Measurements from ENCODE around the gene ALS2CL. TPM values are rescaled to one million over a fixed set of nuclear protein-coding genes. Genes with fewer than 3 reads are reported as not detected.

ALS2CL gene
- total RNA-seq, 3 donors from 2014 or later (not counting 1 experiment from before 2014, with no cell fraction given), result 0.07 to 1.3 (median 0.70) TPM

- DNase-seq, result no peak
- peaks cover 0 to 15% of the 10 kb centered on the region in 2 donors for H3K27me3 Mint-ChIP-seq (ENCODE audit: low read depth in 2 of 2)
- no peak for ATAC-seq
- H3K4me3 ChIP-seq (ENCODE audit: low read length), result no peak overlapping the region
- no peak overlapping the region for H3K27ac ChIP-seq (ENCODE audit: low read length)
- H3K36me3 ChIP-seq (ENCODE audit: control insufficient read depth, insufficient read depth, low read length), result no peaks in the 10 kb centered on the region
- H3K36me3 Mint-ChIP-seq, result no peaks in the 10 kb centered on the region
- no peaks in the 10 kb centered on the region for H3K9me3 Mint-ChIP-seq
- peaks cover 2% of the 10 kb centered on the region for H3K27me3 ChIP-seq (ENCODE audit: control insufficient read depth, insufficient read depth, low read length)
- whole genome bisulfite sequencing (ENCODE audit: insufficient coverage), result 83% methylated on average over 22 of the region's 22 CpGs
- no peaks in the 10 kb centered on the region for H3K9me3 ChIP-seq (ENCODE audit: control insufficient read depth, insufficient read depth, low read length)
- no peaks in the 10 kb centered on the region for H3K4me1 ChIP-seq (ENCODE audit: control insufficient read depth, insufficient read depth, low read length)
- no peak overlapping the region for H3K27ac Mint-ChIP-seq
- intact Hi-C loops (cut with micrococcal nuclease), result no loop called here
- no peak for TF ChIP-seq CTCF (IDR thresholded peaks at IDR 0.05)
- H3K4me3 Mint-ChIP-seq, result no peak overlapping the region
- peaks cover 0 to 4% of the 10 kb centered on the region in 2 donors for H3K4me1 Mint-ChIP-seq
These were observed 20.5 kb upstream of the ALS2CL start for GRCh38 chr3:46713898-46714552.

- Mint-ChIP-seq H3K4me1 (peaks cover 0 to 4% of the 10 kb centered on the region in 2 donors), H3K27me3 (ENCODE audit: low read depth in 2 of 2) (peaks cover 0 to 11% of the 10 kb centered on the region in 2 donors), H3K27ac (no peak overlapping the region), H3K4me3 (no peak overlapping the region), H3K9me3 (no peaks in the 10 kb centered on the region), H3K36me3 (no peaks in the 10 kb centered on the region)
- Histone ChIP-seq H3K4me3 (ENCODE audit: low read length) (no peak overlapping the region), H3K36me3 (ENCODE audit: control insufficient read depth, insufficient read depth, low read length) (no peaks in the 10 kb centered on the region), H3K27me3 (ENCODE audit: control insufficient read depth, insufficient read depth, low read length) (no peaks in the 10 kb centered on the region), H3K9me3 (ENCODE audit: control insufficient read depth, insufficient read depth, low read length) (no peaks in the 10 kb centered on the region), H3K27ac (ENCODE audit: low read length) (no peak overlapping the region), H3K4me1 (ENCODE audit: control insufficient read depth, insufficient read depth, low read length) (no peaks in the 10 kb centered on the region)
- intact Hi-C loops (cut with micrococcal nuclease), result no loop called here
- no peak for ATAC-seq
- WGBS (ENCODE audit: insufficient coverage), result 87% methylated on average over 14 of the region's 14 CpGs
- no peak for DNase-seq
- TF ChIP-seq CTCF (IDR thresholded peaks at IDR 0.05), result no peak
These were observed 19.8 kb upstream of the ALS2CL start for GRCh38 chr3:46713050-46713897.

GRCh38 chr3:46712191-46713049 lies 18.9 kb upstream of the ALS2CL start:
- Histone ChIP-seq H3K36me3 (ENCODE audit: control insufficient read depth, insufficient read depth, low read length) (no peaks in the 10 kb centered on the region), H3K4me3 (ENCODE audit: low read length) (no peak overlapping the region), H3K9me3 (ENCODE audit: control insufficient read depth, insufficient read depth, low read length) (no peaks in the 10 kb centered on the region), H3K4me1 (ENCODE audit: control insufficient read depth, insufficient read depth, low read length) (no peaks in the 10 kb centered on the region), H3K27ac (ENCODE audit: low read length) (no peak overlapping the region), H3K27me3 (ENCODE audit: control insufficient read depth, insufficient read depth, low read length) (no peaks in the 10 kb centered on the region)
- intact Hi-C loops (cut with micrococcal nuclease), result no loop called here
- H3K27me3 Mint-ChIP-seq (ENCODE audit: low read depth in 2 of 2), result peaks cover 0 to 6% of the 10 kb centered on the region in 2 donors
- no peaks in the 10 kb centered on the region for H3K9me3 Mint-ChIP-seq
- TF ChIP-seq CTCF (IDR thresholded peaks at IDR 0.05), result no peak
- H3K27ac Mint-ChIP-seq, result no peak overlapping the region
- 83% methylated on average over 11 of the region's 13 CpGs for WGBS (ENCODE audit: insufficient coverage)
- no peaks in the 10 kb centered on the region for H3K36me3 Mint-ChIP-seq
- ATAC-seq (no peak), DNase-seq (no peak)
- no peaks in the 10 kb centered on the region for H3K4me1 Mint-ChIP-seq
- no peak overlapping the region for H3K4me3 Mint-ChIP-seq
